ENCODE results near the gene KDM4B. TPM values are rescaled to one million over a fixed set of nuclear protein-coding genes. Genes with fewer than 3 reads are reported as not detected.

The KDM4B gene
- total RNA-seq, 2 donors from 2014 or later = 22.2 to 27.8 TPM

DNA sequence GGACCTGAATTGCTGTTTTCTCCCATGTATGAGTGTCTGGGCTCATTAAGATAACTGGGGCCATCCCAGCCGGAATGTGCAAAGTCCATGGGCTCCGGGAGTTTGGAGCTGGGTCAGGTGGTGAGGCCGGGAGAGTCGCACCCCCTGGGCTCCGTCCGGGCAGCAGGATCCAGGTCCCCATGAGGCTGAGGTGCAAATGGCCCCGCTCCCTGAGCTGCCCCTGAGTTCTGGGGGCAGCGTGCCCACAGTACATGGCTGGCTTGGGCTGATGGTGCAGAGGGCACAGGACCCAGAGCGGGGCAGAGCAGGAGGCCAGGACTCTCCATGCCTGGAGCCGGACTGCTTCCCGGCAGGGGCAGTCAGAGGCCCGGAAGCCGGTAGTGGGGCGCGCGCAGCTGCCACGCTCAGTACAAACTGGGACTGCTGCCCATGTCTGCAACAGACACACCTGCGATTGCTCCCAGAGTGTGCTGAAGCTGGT, 136.0 kb downstream of the KDM4B start:
- intact Hi-C loops (cut with DNase I) = no loop called here
- DNase-seq = no peak
- ATAC-seq = peak in 1 of 2 donors; percentile 6

DNA sequence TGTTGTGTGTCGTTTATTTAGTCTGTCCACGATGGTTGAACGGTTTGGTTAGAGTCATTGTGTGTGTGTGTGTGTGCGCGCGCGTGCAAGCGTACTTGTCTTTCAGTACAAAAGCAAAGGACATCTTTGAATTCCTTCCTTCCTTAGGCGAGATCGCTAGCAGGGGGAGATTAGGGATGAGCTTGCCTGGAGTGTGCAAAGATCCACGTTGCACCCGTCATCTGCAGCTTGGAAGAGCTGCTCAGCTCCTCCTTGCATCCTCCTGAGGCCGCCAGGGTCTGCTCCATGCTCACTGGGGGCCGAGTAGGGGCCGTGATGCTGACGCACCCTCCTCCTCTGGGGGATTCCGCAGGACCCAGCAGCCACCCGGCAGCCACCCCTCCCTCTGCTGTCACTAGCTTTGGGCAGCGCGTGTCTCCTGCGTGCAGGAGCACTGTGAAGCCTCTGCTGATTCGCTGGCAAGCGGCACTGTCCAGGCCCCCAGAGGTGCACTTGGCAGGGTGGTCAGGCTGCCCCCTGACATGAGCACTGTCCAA, 137.3 kb downstream of the KDM4B start:
- DNase-seq (no peak), ATAC-seq (no peak)
- intact Hi-C loops (cut with DNase I) = no loop called here

- intact Hi-C loops (cut with DNase I) = no loop called here
- ATAC-seq (no peak), DNase-seq (no peak)
Measured at GRCh38 chr19:5106971-5107370, 138.1 kb downstream of the KDM4B start.

DNA sequence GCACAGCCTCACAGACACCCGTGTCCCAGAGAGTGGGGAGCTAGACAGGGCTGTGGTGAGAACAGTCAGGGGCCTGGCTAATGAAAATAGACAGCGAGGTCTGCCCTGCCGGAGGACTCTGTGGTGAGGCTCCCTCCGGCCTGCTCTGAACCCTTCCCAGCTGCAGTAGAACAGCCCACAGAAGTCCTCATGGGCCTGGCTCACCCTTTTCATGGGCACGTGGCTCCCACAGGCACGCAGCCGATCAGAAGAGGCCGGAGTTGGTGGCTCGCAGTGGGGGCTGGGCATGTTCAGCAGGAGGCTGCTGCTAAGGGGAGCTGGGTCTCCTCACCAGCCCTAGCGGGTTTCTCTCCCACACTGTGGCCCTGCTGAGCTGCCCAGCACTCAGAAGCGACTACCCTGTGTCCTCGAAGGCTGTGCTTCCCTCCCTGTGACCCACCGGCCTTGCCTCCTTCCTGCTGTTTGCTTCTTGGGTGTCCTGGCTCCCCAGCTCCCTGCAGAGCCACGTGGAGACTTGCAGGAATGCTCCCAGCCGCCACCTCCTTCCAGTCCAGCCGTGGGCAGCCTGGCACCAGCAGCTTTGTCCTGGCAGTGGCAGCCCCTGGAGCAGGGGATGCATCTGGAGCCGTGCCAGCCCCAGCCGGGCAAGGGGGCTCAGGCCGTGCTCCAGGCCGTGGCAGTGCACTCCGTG, 138.7 kb downstream of the KDM4B start:
- ATAC-seq (peak; percentile 9 to 33), DNase-seq (no peak)
- intact Hi-C loops (cut with DNase I) = no loop called here

DNA sequence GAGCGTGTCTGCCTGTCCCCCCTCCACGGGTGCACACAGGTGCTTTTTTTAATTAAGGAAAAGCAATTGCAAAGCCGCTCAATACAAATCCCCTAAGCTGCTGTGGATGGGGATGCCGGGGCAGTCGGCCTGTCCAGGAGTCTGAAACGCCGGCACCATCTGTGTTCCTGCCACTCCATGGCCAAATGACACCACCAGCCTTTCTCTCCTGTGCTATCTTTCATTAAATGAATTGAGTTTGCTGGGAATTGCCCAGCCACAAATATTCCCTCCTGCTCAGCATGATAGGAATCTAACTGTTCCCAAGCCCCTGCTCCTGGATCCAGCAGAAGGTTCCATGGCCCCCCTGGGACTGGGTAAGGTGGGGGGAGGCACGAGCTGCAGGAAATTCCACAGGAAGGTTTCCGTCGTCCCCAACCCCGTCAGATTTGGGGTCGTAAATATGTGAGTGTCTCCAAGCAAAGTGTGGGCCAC, 139.2 kb downstream of the KDM4B start:
- ATAC-seq = no peak
- no peak for DNase-seq
- intact Hi-C loops (cut with DNase I) = no loop called here

DNA sequence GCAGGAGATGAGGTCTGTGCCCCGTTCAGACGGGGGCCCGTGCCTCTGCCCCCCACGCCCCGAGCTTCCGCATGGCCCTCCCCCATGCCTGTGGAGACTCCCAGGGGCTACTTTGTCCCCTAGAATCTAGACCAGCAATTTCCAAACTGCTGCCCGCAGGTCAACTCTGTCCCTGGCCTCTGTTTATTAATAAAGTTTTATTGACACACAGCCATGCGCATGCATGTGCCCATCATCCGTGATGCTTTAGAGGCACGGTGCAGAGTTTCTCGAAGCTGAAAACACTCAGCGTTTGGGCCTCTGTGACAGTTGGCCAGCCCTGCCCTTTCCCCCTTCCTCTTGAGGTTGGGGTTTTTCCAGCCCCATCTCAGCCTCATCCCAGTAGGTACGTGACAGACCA, 140.0 kb downstream of the KDM4B start:
- no peak for DNase-seq
- ATAC-seq = no peak
- intact Hi-C loops (cut with DNase I) = no loop called here

- intact Hi-C loops (cut with DNase I) = no loop called here
- DNase-seq = no peak
- ATAC-seq = no peak
Measured at GRCh38 chr19:5109560-5109959, 140.6 kb downstream of the KDM4B start.

GRCh38 chr19:5110546-5110945, 141.6 kb downstream of the KDM4B start:
- intact Hi-C loops (cut with DNase I) = no loop called here
- DNase-seq = no peak
- ATAC-seq = no peak

- no peak for ATAC-seq
- DNase-seq = no peak
- intact Hi-C loops (cut with DNase I) = no loop called here
Measured at GRCh38 chr19:5111051-5111450, 142.1 kb downstream of the KDM4B start.

DNA sequence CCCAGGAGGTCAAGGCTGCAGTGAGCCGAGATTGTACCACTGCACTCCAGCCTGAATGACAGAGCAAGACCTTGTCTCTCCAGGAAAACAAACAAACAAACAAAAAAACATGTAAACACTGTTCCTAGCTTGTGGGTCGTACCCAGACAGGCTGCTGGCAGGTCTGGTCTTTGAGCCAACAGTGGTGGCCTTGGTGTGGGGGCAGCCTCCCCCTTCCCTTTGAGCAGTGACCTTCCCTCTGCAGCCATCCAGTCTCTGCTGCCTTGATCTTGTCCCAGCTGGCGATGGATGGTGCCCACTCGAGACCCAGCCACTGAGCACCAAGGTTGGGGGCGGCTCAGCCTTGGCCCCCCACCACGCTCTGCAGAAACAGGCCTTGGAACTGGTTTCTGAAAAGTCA, 143.3 kb downstream of the KDM4B start:
- intact Hi-C loops (cut with DNase I) = no loop called here
- DNase-seq (no peak), ATAC-seq (no peak)

GRCh38 chr19:5112681-5113575, 144.0 kb downstream of the KDM4B start:
- intact Hi-C loops (cut with DNase I) = no loop called here
- DNase-seq (no peak), ATAC-seq (no peak)

DNA sequence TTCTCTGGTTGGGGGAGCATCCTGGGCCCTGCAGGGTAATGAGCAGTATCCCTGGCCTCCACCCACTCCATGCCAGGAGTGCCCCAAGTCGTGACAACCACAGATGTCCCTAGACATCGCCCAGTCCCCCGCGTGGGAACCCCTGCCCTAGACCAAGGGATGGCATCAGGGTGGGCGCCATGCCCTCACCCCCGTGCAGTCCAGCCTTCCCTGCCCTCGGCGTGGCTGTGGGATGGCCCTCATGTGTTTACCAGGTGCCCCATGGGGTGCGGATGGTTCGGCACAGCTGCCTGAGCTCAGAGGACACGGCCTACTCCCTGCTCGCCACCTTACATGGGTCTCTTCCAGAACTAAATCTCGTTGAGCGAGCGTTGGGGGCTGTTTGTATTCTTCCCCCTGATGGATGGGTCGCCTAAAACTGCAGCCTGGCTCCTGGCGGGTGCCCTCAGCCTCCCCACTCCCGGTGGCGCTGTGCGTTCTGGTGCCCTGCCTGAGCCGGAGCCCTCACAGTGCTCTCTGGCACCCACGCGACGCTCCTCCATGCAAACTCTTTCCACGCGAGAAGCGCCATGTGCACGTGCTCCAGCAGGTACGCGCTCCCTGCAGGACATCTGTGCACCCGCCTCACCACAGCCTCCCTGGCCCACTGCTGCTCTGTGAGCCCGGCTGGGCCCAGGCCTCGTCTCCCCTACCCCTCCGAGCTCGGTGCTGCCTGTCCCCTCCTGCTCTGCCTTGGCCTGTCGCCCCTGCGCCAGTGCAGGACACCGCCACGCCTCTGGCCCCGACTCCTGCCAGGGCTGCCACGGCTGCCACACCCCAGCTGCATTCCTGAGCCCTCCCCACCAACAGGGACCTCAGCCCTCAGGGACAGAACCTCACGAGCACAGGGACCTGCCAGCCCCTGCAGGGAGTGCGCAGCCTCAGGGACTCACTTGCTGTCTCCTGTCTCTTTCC, 145.0 kb downstream of the KDM4B start:
- DNase-seq = no peak
- peak; percentile 51 to 62 for ATAC-seq
- intact Hi-C loops (cut with DNase I) = no loop called here

DNA sequence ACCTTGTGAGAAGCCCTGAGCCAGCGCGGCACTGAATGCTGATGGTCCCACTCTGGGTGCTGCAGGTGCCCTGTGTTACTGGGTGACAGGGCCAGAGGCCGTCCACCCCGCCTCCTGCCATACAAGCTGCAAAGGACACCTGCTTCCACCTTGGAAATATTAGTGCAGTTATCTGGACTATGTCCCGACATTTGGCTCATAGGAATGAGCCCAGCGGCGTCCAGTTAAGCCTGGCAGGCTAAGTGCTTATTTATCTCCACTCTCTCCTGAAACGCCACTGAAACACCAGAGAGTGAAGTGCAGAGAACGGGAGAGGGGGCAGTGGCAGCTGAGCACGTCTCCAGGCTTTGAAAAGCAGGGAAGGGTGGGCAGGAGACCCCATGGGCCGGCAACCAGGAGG, 145.8 kb downstream of the KDM4B start:
- ATAC-seq (peak; percentile 28 to 53), DNase-seq (no peak)
- intact Hi-C loops (cut with DNase I) = no loop called here

GRCh38 chr19:5115351-5115750, 146.4 kb downstream of the KDM4B start:
- no peak for DNase-seq
- intact Hi-C loops (cut with DNase I) = no loop called here
- peak in 1 of 2 donors; percentile 16 for ATAC-seq

DNA sequence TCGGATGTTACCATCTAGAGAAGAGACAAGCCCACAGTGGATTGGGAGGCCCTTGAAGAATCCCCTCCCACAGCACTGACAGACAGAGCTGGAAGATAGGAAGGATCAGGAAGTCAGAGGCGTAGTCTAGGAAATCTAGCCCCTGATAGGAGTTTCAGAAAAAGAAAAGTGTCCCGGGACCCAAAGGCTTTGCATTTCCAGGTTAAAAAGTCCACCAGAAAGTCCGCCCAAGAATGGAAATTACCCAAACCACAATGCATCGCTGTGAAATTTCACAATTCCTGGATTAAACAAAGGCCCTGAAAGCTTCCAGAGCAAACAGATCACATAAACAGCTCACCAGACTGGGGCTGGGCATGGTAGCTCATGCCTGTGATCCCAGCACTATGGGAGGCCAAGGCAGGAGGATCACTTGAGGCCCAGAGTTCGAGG, 146.9 kb downstream of the KDM4B start:
- DNase-seq (peak; percentile 56), ATAC-seq (peak; percentile 31 to 43)
- intact Hi-C loops (cut with DNase I) = no loop called here

DNA sequence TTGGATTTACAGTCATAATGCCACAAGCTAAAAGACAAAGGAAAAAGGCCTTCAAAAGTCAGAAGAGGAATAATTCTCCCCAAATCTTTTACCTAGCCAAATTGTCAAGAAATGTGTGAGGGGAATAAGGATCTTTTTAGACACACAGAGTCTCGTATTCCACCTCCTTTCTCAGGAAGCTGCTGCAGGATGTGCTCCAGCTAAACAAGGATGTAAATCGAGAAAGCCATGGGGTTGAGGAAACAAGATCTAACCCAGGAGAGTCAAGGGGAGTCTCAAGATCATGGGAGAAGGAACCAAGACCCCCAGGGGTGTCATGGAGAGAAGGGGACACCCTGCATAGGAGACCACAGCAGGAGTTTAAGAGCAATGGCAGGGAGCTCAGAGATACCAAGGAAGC, 147.4 kb downstream of the KDM4B start:
- DNase-seq (no peak), ATAC-seq (no peak)
- intact Hi-C loops (cut with DNase I) = no loop called here

DNA sequence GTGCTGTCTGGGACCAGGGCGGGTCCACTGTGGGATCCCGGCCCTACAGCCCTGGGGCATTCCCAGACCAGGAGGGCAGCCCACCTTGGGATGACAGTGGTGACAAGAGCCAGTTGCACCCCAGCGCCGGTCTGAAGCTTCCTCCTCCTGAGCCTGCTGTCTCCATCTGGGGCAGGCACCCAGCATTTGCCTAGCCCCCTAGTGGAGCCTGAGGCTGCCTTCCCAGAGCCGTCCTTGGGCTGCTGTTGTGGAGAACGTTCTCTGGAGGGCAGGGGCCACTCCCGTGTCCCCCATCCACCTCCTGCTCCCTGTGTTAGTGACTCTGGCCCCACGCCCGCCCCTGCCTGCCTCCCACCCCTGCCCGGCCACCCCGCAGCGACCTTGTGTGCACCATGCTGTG, 148.5 kb downstream of the KDM4B start:
- intact Hi-C loops (cut with DNase I) = no loop called here
- ATAC-seq (no peak), DNase-seq (no peak)

DNA sequence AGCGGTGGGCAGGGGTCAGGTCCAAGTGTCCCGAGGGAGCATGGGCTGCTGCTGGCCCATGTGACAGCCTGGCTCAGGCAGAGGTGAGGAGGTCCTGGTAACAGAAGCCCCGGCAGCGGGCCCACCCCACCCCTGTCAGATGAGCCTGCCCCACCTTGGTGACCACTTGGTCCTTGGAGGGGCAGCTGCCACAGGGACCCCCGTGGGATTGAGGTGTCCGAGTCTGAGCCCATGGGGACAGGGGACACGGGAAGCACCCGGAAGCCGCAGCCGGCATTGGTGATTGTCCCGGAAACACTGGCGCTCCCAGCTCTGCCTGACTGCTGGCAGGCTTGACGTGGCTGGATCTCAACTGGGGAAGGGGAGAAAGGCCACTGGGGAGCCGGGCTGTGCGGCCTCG, 149.1 kb downstream of the KDM4B start:
- no peak for ATAC-seq
- no peak for DNase-seq
- intact Hi-C loops (cut with DNase I) = no loop called here
